Measurements from ENCODE around the gene RNF166.

Gene RNF166

GRCh38 chr16:88753191-88753590 lies 47.0 kb upstream of the RNF166 start:
- Histone ChIP-seq H3K36me3 (ENCODE audit: control insufficient read depth, insufficient read depth, low read length) (no peaks in the 10 kb centered on the region), H3K27ac (no peak overlapping the region)
- TF ChIP-seq CTCF (IDR thresholded peaks at IDR 0.05) = no peak

GRCh38 chr16:88752386-88753002 lies 46.3 kb upstream of the RNF166 start:
- Histone ChIP-seq H3K27me3 (ENCODE audit: control insufficient read depth, insufficient read depth, low read length) (no peaks in the 10 kb centered on the region), H3K9me3 (ENCODE audit: control insufficient read depth, low read length) (no peaks in the 10 kb centered on the region), H3K79me2 (no peaks in the 10 kb centered on the region), H3K4me3 (ENCODE audit: low read depth, low read length) (no peak overlapping the region), H3K9ac (no peak overlapping the region), H3K27ac (no peak overlapping the region), H2AFZ (no peak overlapping the region), H3K36me3 (ENCODE audit: control insufficient read depth, insufficient read depth, low read length) (no peaks in the 10 kb centered on the region), H3K4me2 (ENCODE audit: low read length) (no peak overlapping the region), H3K4me1 (no peaks in the 10 kb centered on the region)
- no peak for TF ChIP-seq CTCF (IDR thresholded peaks at IDR 0.05)

More at GRCh38 chr16:88753191-88753590, 47.0 kb upstream of the RNF166 start:
- Histone ChIP-seq H2AFZ (no peak overlapping the region), H3K4me1 (peaks cover 2% of the 10 kb centered on the region), H3K4me3 (ENCODE audit: low read depth, low read length) (no peak overlapping the region), H3K4me2 (ENCODE audit: low read length) (no peak overlapping the region), H3K9me3 (ENCODE audit: control insufficient read depth, low read length) (no peaks in the 10 kb centered on the region), H3K79me2 (no peaks in the 10 kb centered on the region), H3K27me3 (ENCODE audit: control insufficient read depth, insufficient read depth, low read length) (no peaks in the 10 kb centered on the region), H3K9ac (no peak overlapping the region)

GRCh38 chr16:88750854-88751253 lies 44.6 kb upstream of the RNF166 start:
- H3K9ac ChIP-seq = no peak overlapping the region
- no peak overlapping the region for H3K4me2 ChIP-seq (ENCODE audit: low read length)
- no peaks in the 10 kb centered on the region for H3K36me3 ChIP-seq (ENCODE audit: control insufficient read depth, insufficient read depth, low read length)
- TF ChIP-seq CTCF (IDR thresholded peaks at IDR 0.05) = no peak
- no peaks in the 10 kb centered on the region for H3K4me1 ChIP-seq
- H3K9me3 ChIP-seq (ENCODE audit: control insufficient read depth, low read length) = no peaks in the 10 kb centered on the region
- no peak overlapping the region for H3K27ac ChIP-seq
- no peaks in the 10 kb centered on the region for H3K27me3 ChIP-seq (ENCODE audit: control insufficient read depth, insufficient read depth, low read length)
- no peaks in the 10 kb centered on the region for H3K79me2 ChIP-seq
- no peak overlapping the region for H2AFZ ChIP-seq
- H3K4me3 ChIP-seq (ENCODE audit: low read depth, low read length) = no peak overlapping the region

- H3K9me3 ChIP-seq (ENCODE audit: control insufficient read depth, low read length) = no peaks in the 10 kb centered on the region
- no peaks in the 10 kb centered on the region for H3K79me2 ChIP-seq
- no peak overlapping the region for H3K4me2 ChIP-seq (ENCODE audit: low read length)
- no peak overlapping the region for H3K4me3 ChIP-seq (ENCODE audit: low read depth, low read length)
- no peak overlapping the region for H2AFZ ChIP-seq
- no peak overlapping the region for H3K9ac ChIP-seq
- TF ChIP-seq CTCF (IDR thresholded peaks at IDR 0.05) = no peak
- no peaks in the 10 kb centered on the region for H3K4me1 ChIP-seq
- H3K27ac ChIP-seq = no peak overlapping the region
- H3K36me3 ChIP-seq (ENCODE audit: control insufficient read depth, insufficient read depth, low read length) = no peaks in the 10 kb centered on the region
- H3K27me3 ChIP-seq (ENCODE audit: control insufficient read depth, insufficient read depth, low read length) = no peaks in the 10 kb centered on the region
These were observed 43.1 kb upstream of the RNF166 start for GRCh38 chr16:88749358-88749757.

GRCh38 chr16:88748364-88748763 lies 42.2 kb upstream of the RNF166 start:
- TF ChIP-seq CTCF (IDR thresholded peaks at IDR 0.05) = no peak
- H3K4me2 ChIP-seq (ENCODE audit: low read length) = no peak overlapping the region
- no peaks in the 10 kb centered on the region for H3K27me3 ChIP-seq (ENCODE audit: control insufficient read depth, insufficient read depth, low read length)
- no peaks in the 10 kb centered on the region for H3K9me3 ChIP-seq (ENCODE audit: control insufficient read depth, low read length)
- H3K36me3 ChIP-seq (ENCODE audit: control insufficient read depth, insufficient read depth, low read length) = no peaks in the 10 kb centered on the region
- no peak overlapping the region for H3K9ac ChIP-seq
- no peak overlapping the region for H2AFZ ChIP-seq
- H3K4me3 ChIP-seq (ENCODE audit: low read depth, low read length) = no peak overlapping the region
- no peaks in the 10 kb centered on the region for H3K79me2 ChIP-seq
- H3K27ac ChIP-seq = no peak overlapping the region
- H3K4me1 ChIP-seq = no peaks in the 10 kb centered on the region

All from parathyroid adenoma (tissue), 2 donors.